BLaER1 treated with 17β-estradiol and CSF1 and Interleukin-3, amounts not matched to agents 10 nM and 100 nM (cell line): ENCODE results near the gene PPP3R1.

Experiments used
- H3K27ac ChIP-seq, 11 experiments: shearing (Covaris generic); formaldehyde crosslinking; 2 replicates each; pipeline ENCODE4 v1.8.1; 2022
- H3K27me3 ChIP-seq, 11 experiments: shearing (Covaris generic); formaldehyde crosslinking; 2 replicates each; pipeline ENCODE4 v1.8.1; 2022
- H3K36me3 ChIP-seq, 11 experiments: shearing (Covaris generic); formaldehyde crosslinking; 2 replicates each; pipeline ENCODE4 v1.8.1; 2022
- H3K4me1 ChIP-seq, 10 experiments: shearing (Covaris generic); formaldehyde crosslinking; 2 replicates each; pipeline ENCODE4 v1.8.1; 2022
- H3K4me2 ChIP-seq, 11 experiments: shearing (Covaris generic); formaldehyde crosslinking; 2 replicates each; pipeline ENCODE4 v1.8.1; 2022
- H3K4me3 ChIP-seq, 10 experiments: shearing (Covaris generic); formaldehyde crosslinking; 2 replicates each; pipeline ENCODE4 v1.8.1; 2022
- H3K9ac ChIP-seq, 11 experiments: shearing (Covaris generic); formaldehyde crosslinking; 2 replicates each; pipeline ENCODE4 v1.8.1; 2022
- H3K9me3 ChIP-seq, 11 experiments: shearing (Covaris generic); formaldehyde crosslinking; replicated peaks in 1 of 11; 2 replicates each; pipeline ENCODE4 v1.8.1; 2022
- H4K20me1 ChIP-seq, 11 experiments: shearing (Covaris generic); formaldehyde crosslinking; 2 replicates each; pipeline ENCODE4 v1.8.1; 2022
- Cebpa-rat ChIP-seq, 11 experiments: shearing (Covaris generic); IDR thresholded peaks; 2 replicates each; pipeline ENCODE4 v1.8.1; 2022

Gene PPP3R1

DNA sequence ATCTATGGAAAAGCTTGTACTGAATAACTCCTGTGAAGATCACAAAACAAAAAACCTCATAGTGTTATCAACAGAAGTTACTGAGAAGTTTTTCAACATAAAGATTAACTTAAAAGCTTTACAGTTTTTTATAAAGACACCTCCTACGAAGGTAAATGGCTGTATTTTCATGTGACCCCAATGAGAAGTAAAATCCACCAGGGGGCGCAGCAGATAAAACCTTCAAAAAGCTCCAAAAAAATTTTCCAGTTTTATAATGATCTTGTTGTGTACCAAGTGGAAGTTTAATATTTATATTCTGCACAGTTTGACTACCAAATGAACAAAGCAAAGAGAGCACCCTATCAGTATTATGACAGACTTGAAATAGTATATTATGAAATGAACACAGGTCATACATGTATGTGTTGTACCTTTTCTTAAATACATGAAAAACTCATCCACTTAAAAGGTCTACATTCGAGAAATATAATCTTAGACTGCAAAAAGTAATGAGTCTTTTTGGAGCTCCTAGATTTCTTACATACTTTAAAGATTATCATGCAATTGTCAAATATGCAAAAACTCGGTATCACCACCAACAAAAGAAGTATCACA, 56.1 kb downstream of the PPP3R1 start:
- H3K4me2 ChIP-seq: no peak overlapping the region
- no peak for TF ChIP-seq Cebpa-rat (IDR thresholded peaks at IDR 0.05)
- 0 out of 22 replicates have a peak, but pooled peaks cover 0 to 4% (median 0%) of the 10 kb centered on the region in 11 experiments for H3K9me3 ChIP-seq

GRCh38 chr2:68195096-68195495, 57.2 kb downstream of the PPP3R1 start:
- Histone ChIP-seq H3K4me1 (peaks cover 0 to 57% (median 6%) of the 10 kb centered on the region in 10 experiments; a peak in 12 of 20 replicates), H3K4me2 (peak overlapping the region in 5 of 11 experiments; percentile 3 to 50 (median 18); a peak in 5 of 22 replicates), H3K9me3 (0 out of 22 replicates have a peak, but pooled peaks cover 0 to 4% (median 0%) of the 10 kb centered on the region in 11 experiments), H3K27me3 (no peaks in the 10 kb centered on the region), H4K20me1 (peaks cover 58 to 95% (median 86%) of the 10 kb centered on the region in 11 experiments), H3K9ac (no peak overlapping the region), H3K27ac (no peak overlapping the region), H3K36me3 (peaks cover 4 to 24% (median 12%) of the 10 kb centered on the region in 11 experiments; a peak in 17 of 22 replicates), H3K4me3 (no peak overlapping the region)
- TF ChIP-seq Cebpa-rat (IDR thresholded peaks at IDR 0.05): no peak

More for the DNA sequence above, 56.1 kb downstream of the PPP3R1 start:
- H3K4me3 ChIP-seq: no peak overlapping the region
- H3K4me1 ChIP-seq: peaks cover 0 to 58% (median 8%) of the 10 kb centered on the region in 10 experiments; a peak in 12 of 20 replicates
- H4K20me1 ChIP-seq: peaks cover 49 to 95% (median 86%) of the 10 kb centered on the region in 11 experiments; a peak in 21 of 22 replicates
- H3K36me3 ChIP-seq: peaks cover 4 to 29% (median 12%) of the 10 kb centered on the region in 11 experiments; a peak in 18 of 22 replicates
- no peak overlapping the region for H3K27ac ChIP-seq
- H3K9ac ChIP-seq: no peak overlapping the region
- no peaks in the 10 kb centered on the region for H3K27me3 ChIP-seq

GRCh38 chr2:68193787-68194372, 58.5 kb downstream of the PPP3R1 start:
- H3K9ac ChIP-seq: no peak overlapping the region
- H3K4me3 ChIP-seq: no peak overlapping the region
- H3K4me2 ChIP-seq: no peak overlapping the region
- peaks cover 0 to 54% (median 10%) of the 10 kb centered on the region in 10 experiments; a peak in 14 of 20 replicates for H3K4me1 ChIP-seq
- H3K27me3 ChIP-seq: no peaks in the 10 kb centered on the region
- H3K9me3 ChIP-seq: 0 out of 22 replicates have a peak, but pooled peaks cover 0 to 4% (median 0%) of the 10 kb centered on the region in 11 experiments
- TF ChIP-seq Cebpa-rat (IDR thresholded peaks at IDR 0.05): no peak
- peaks cover 62 to 95% (median 86%) of the 10 kb centered on the region in 11 experiments for H4K20me1 ChIP-seq
- H3K36me3 ChIP-seq: peaks cover 0 to 20% (median 12%) of the 10 kb centered on the region in 11 experiments; a peak in 17 of 22 replicates
- H3K27ac ChIP-seq: no peak overlapping the region

- TF ChIP-seq Cebpa-rat (IDR thresholded peaks at IDR 0.05): no peak
- Histone ChIP-seq H3K27me3 (no peaks in the 10 kb centered on the region), H3K27ac (no peak overlapping the region), H4K20me1 (peaks cover 60 to 97% (median 90%) of the 10 kb centered on the region in 11 experiments), H3K36me3 (peaks cover 3 to 24% (median 14%) of the 10 kb centered on the region in 11 experiments; a peak in 19 of 22 replicates), H3K4me3 (no peak overlapping the region), H3K4me2 (no peak overlapping the region), H3K4me1 (peaks cover 0 to 54% (median 10%) of the 10 kb centered on the region in 10 experiments; a peak in 14 of 20 replicates), H3K9me3 (0 out of 22 replicates have a peak, but pooled peaks cover 0 to 4% (median 0%) of the 10 kb centered on the region in 11 experiments), H3K9ac (no peak overlapping the region)
Observed at GRCh38 chr2:68193144-68193543, 59.2 kb downstream of the PPP3R1 start.

DNA sequence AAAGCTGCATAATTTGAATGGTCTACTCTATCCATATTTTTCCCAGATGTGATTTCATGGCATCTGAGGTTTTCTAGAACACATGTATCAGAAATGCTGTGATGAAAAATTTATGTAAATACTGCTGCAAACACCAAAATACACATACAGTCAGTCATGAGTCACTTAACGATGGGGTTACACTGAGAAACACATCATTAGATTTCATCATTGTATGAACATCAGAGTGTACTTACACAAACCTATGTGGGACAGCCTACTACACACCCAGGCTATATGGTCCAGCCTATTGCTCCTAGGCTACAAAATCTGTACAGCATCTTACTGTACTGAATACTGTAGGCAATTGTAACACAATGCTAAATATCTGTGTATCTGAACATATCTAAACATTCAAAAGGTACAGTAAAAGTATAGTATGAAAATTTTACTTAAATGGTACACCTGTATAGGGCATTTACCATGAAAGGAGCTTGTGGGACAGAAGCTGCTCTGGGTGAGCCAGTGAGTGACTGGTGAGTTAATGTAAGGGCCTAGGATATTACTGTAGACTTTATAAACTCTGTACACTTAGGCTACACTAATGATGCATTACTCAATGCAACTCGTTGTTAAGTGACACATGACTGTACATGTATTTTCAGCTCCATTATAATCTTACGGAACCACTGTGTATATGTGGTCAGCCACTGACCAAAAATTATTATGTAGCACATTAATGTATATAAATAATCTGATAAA, 61.2 kb downstream of the PPP3R1 start:
- peaks cover 58 to 98% (median 82%) of the 10 kb centered on the region in 11 experiments for H4K20me1 ChIP-seq
- peaks cover 12 to 30% (median 23%) of the 10 kb centered on the region in 11 experiments; a peak in 20 of 22 replicates for H3K36me3 ChIP-seq
- no peaks in the 10 kb centered on the region for H3K9me3 ChIP-seq
- H3K27me3 ChIP-seq: no peaks in the 10 kb centered on the region
- H3K4me3 ChIP-seq: no peak overlapping the region
- H3K27ac ChIP-seq: peak overlapping the region in 1 of 11 experiments; percentile 22; a peak in 1 of 22 replicates
- peaks cover 0 to 54% (median 10%) of the 10 kb centered on the region in 10 experiments; a peak in 14 of 20 replicates for H3K4me1 ChIP-seq
- peak overlapping the region in 3 of 11 experiments; percentile 12 to 27 (median 23); a peak in 3 of 22 replicates for H3K4me2 ChIP-seq
- no peak for TF ChIP-seq Cebpa-rat (IDR thresholded peaks at IDR 0.05)
- no peak overlapping the region for H3K9ac ChIP-seq

- Histone ChIP-seq H3K4me3 (no peak overlapping the region), H3K36me3 (peaks cover 19 to 37% (median 31%) of the 10 kb centered on the region in 11 experiments; a peak in 20 of 22 replicates), H3K4me1 (peaks cover 0 to 46% (median 6%) of the 10 kb centered on the region in 10 experiments; a peak in 14 of 20 replicates), H3K9me3 (no peaks in the 10 kb centered on the region), H3K9ac (no peak overlapping the region), H3K27me3 (no peaks in the 10 kb centered on the region), H4K20me1 (peaks cover 48 to 97% (median 72%) of the 10 kb centered on the region in 11 experiments), H3K27ac (no peak overlapping the region; a peak in 1 of 22 replicates), H3K4me2 (no peak overlapping the region)
- no peak for TF ChIP-seq Cebpa-rat (IDR thresholded peaks at IDR 0.05)
Observed at GRCh38 chr2:68189991-68190784, 62.1 kb downstream of the PPP3R1 start.

DNA sequence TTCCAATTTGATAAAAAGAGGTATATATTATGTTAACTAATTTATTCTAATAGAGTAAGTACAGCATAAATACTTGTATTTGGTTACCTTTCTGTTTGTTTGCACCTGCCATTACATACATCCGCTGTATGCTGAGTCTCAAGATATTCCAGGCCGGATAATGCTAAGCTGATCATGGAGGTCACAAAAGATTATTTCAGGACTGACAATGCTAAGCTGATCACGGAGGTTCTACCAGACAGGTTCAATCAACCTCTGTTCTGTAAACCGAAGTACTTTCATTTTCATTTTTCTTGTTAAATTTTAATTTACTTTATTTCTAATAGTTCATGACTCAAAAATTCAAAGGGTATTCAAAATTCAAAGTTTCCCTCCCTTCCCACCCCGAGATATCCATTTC, 63.5 kb downstream of the PPP3R1 start:
- Histone ChIP-seq H4K20me1 (peaks cover 44 to 96% (median 61%) of the 10 kb centered on the region in 11 experiments), H3K9ac (no peak overlapping the region), H3K27ac (no peak overlapping the region), H3K9me3 (no peaks in the 10 kb centered on the region), H3K4me2 (no peak overlapping the region), H3K36me3 (peaks cover 31 to 49% (median 43%) of the 10 kb centered on the region in 11 experiments), H3K27me3 (no peaks in the 10 kb centered on the region), H3K4me3 (no peak overlapping the region), H3K4me1 (peaks cover 0 to 38% (median 5%) of the 10 kb centered on the region in 10 experiments; a peak in 9 of 20 replicates)
- no peak for TF ChIP-seq Cebpa-rat (IDR thresholded peaks at IDR 0.05)

- no peak overlapping the region for H3K4me2 ChIP-seq
- H3K9ac ChIP-seq: no peak overlapping the region
- no peaks in the 10 kb centered on the region for H3K9me3 ChIP-seq
- H3K4me3 ChIP-seq: no peak overlapping the region
- peaks cover 0 to 25% (median 5%) of the 10 kb centered on the region in 10 experiments; a peak in 9 of 20 replicates for H3K4me1 ChIP-seq
- H3K36me3 ChIP-seq: peaks cover 46 to 64% (median 58%) of the 10 kb centered on the region in 11 experiments
- TF ChIP-seq Cebpa-rat (IDR thresholded peaks at IDR 0.05): no peak
- H3K27me3 ChIP-seq: no peaks in the 10 kb centered on the region
- no peak overlapping the region for H3K27ac ChIP-seq
- H4K20me1 ChIP-seq: peaks cover 35 to 95% (median 55%) of the 10 kb centered on the region in 11 experiments; a peak in 21 of 22 replicates
Observed at GRCh38 chr2:68187329-68187728, 65.0 kb downstream of the PPP3R1 start.
